ENCODE results near the gene MON1B. TPM values are rescaled to one million over a fixed set of nuclear protein-coding genes. Genes with fewer than 3 reads are reported as not detected.
"Not testable (repeated sequence)": the region's sequence is repeated elsewhere in the genome, so short reads cannot be mapped to it uniquely, and the experiment has no call there.

Gene MON1B
- polyA plus RNA-seq, 1 donor from 2014 or later: 11.6 TPM

GRCh38 chr16:77158293-77158692 is 32.7 kb upstream of the MON1B start:
- Histone ChIP-seq H3K36me3 (ENCODE audit: insufficient read depth, low read length) (no peaks in the 10 kb centered on the region), H4K20me1 (ENCODE audit: insufficient read depth) (no peaks in the 10 kb centered on the region), H3K79me2 (replicated peaks; ENCODE audit: insufficient read depth, low read length) (no peaks in the 10 kb centered on the region), H3K4me3 (ENCODE audit: low read length) (no peak overlapping the region), H3K27me3 (ENCODE audit: insufficient read depth, low read depth, low read length) (no peaks in the 10 kb centered on the region), H3F3A (ENCODE audit: insufficient read depth, low read length, poor library complexity, severe bottlenecking) (no peaks in the 10 kb centered on the region), H3K27ac (ENCODE audit: low read length) (no peak overlapping the region), H3K9me3 (ENCODE audit: low read length) (no peaks in the 10 kb centered on the region), H3K9ac (ENCODE audit: low read length) (no peak overlapping the region), H3K4me2 (ENCODE audit: low read length) (no peak overlapping the region), H3K9me2 (ENCODE audit: insufficient read depth, low read length) (no peaks in the 10 kb centered on the region), H2AFZ (ENCODE audit: low read depth, low read length) (no peak overlapping the region)
- no peak for TF ChIP-seq CTCF (IDR thresholded peaks at IDR 0.05; ENCODE audit: poor library complexity, severe bottlenecking)

GRCh38 chr16:77165006-77165405 is 26.0 kb upstream of the MON1B start:
- H3K36me3 ChIP-seq (ENCODE audit: insufficient read depth, low read length): no peaks in the 10 kb centered on the region
- no peak overlapping the region for H3K4me3 ChIP-seq (ENCODE audit: low read length)
- no peaks in the 10 kb centered on the region for H3K9me2 ChIP-seq (ENCODE audit: insufficient read depth, low read length)
- TF ChIP-seq SMC3 (conservative IDR thresholded peaks at IDR 0.05; ENCODE audit: poor library complexity): no peak
- TF ChIP-seq REST (IDR thresholded peaks at IDR 0.05; ENCODE audit: borderline replicate concordance): no peak
- no peak overlapping the region for H3K27ac ChIP-seq (ENCODE audit: low read length)
- no peaks in the 10 kb centered on the region for H3K79me2 ChIP-seq (replicated peaks; ENCODE audit: insufficient read depth, low read length)
- H3K9ac ChIP-seq (ENCODE audit: low read length): no peak overlapping the region
- H3K27me3 ChIP-seq (ENCODE audit: insufficient read depth, low read depth, low read length): no peaks in the 10 kb centered on the region
- H2AFZ ChIP-seq (ENCODE audit: low read depth, low read length): no peak overlapping the region
- no peaks in the 10 kb centered on the region for H3F3A ChIP-seq (ENCODE audit: insufficient read depth, low read length, poor library complexity, severe bottlenecking)
- H3K4me2 ChIP-seq (ENCODE audit: low read length): no peak overlapping the region
- no peaks in the 10 kb centered on the region for H3K9me3 ChIP-seq (ENCODE audit: low read length)
- H4K20me1 ChIP-seq (ENCODE audit: insufficient read depth): no peaks in the 10 kb centered on the region

- H3K4me3 ChIP-seq (ENCODE audit: low read length); H4K20me1 ChIP-seq (ENCODE audit: insufficient read depth); H3K27me3 ChIP-seq (ENCODE audit: insufficient read depth, low read depth, low read length); H3K9me3 ChIP-seq (ENCODE audit: low read length); H3K36me3 ChIP-seq (ENCODE audit: insufficient read depth, low read length); H2AFZ ChIP-seq (ENCODE audit: low read depth, low read length); H3K4me2 ChIP-seq (ENCODE audit: low read length); H3K27ac ChIP-seq (ENCODE audit: low read length); H3F3A ChIP-seq (ENCODE audit: insufficient read depth, low read length, poor library complexity, severe bottlenecking); H3K9ac ChIP-seq (ENCODE audit: low read length); H3K9me2 ChIP-seq (ENCODE audit: insufficient read depth, low read length); H3K79me2 ChIP-seq (replicated peaks; ENCODE audit: insufficient read depth, low read length): not testable (repeated sequence)
These were observed 25.3 kb upstream of the MON1B start for GRCh38 chr16:77165536-77166236.

GRCh38 chr16:77166726-77167125 is 24.3 kb upstream of the MON1B start:
- H4K20me1 ChIP-seq (ENCODE audit: insufficient read depth): no peaks in the 10 kb centered on the region
- no peaks in the 10 kb centered on the region for H3K79me2 ChIP-seq (replicated peaks; ENCODE audit: insufficient read depth, low read length)
- no peaks in the 10 kb centered on the region for H3K9me3 ChIP-seq (ENCODE audit: low read length)
- no peaks in the 10 kb centered on the region for H3K27me3 ChIP-seq (ENCODE audit: insufficient read depth, low read depth, low read length)
- H3K4me3 ChIP-seq (ENCODE audit: low read length): no peak overlapping the region
- H3K9me2 ChIP-seq (ENCODE audit: insufficient read depth, low read length): no peaks in the 10 kb centered on the region
- no peak overlapping the region for H3K27ac ChIP-seq (ENCODE audit: low read length)
- H3K36me3 ChIP-seq (ENCODE audit: insufficient read depth, low read length): no peaks in the 10 kb centered on the region
- H3K4me2 ChIP-seq (ENCODE audit: low read length): no peak overlapping the region
- H2AFZ ChIP-seq (ENCODE audit: low read depth, low read length): no peak overlapping the region
- H3K9ac ChIP-seq (ENCODE audit: low read length): no peak overlapping the region
- H3F3A ChIP-seq (ENCODE audit: insufficient read depth, low read length, poor library complexity, severe bottlenecking): no peaks in the 10 kb centered on the region
- no peak for TF ChIP-seq SMC3 (conservative IDR thresholded peaks at IDR 0.05; ENCODE audit: poor library complexity)
- TF ChIP-seq REST (IDR thresholded peaks at IDR 0.05; ENCODE audit: borderline replicate concordance): no peak
- TF ChIP-seq MXI1 (conservative IDR thresholded peaks at IDR 0.05; ENCODE audit: poor library complexity, severe bottlenecking): no peak
- TF ChIP-seq RAD21 (conservative IDR thresholded peaks at IDR 0.05): no peak
- TF ChIP-seq POLR2AphosphoS5 (IDR thresholded peaks at IDR 0.05): no peak
- TF ChIP-seq EP300 (conservative IDR thresholded peaks at IDR 0.05; ENCODE audit: poor library complexity, severe bottlenecking): no peak

Data from neural cell (in vitro differentiated cells).